GM23338 (cell line): ENCODE data around the gene GAA. TPM values are rescaled to one million over a fixed set of nuclear protein-coding genes. Genes with fewer than 3 reads are reported as not detected.

Experiments
- ATAC-seq: fragments of 200-7000 bp; cut with Tn5 transposase; 3 replicates; pipeline ENCODE4 v1.9.1; 2020
- DNase-seq: peaks from one replicate; pipeline ENCODE4 v3.0.0-alpha.2; 2015; ENCODE audit warnings: low spot score
- H2AFZ ChIP-seq: fragments of 200-600 bp; sonication (generic); 2 replicates; pipeline ENCODE4 v1.8.0; 2016; ENCODE audit warnings: antibody characterized with exemption, mild to moderate bottlenecking, moderate library complexity
- H3F3A ChIP-seq: fragments of 200-600 bp; sonication (generic); replicated peaks from 2 replicates; pipeline ENCODE4 v1.8.0; 2017; ENCODE audit warnings: antibody characterized with exemption, mixed run types, low read depth
- H3K27ac ChIP-seq: fragments of 200-600 bp; sonication (generic); 2 replicates; pipeline ENCODE4 v1.6.1; 2016; ENCODE audit warnings: low read depth
- H3K27me3 ChIP-seq: fragments of 200-600 bp; sonication (generic); 2 replicates; pipeline ENCODE4 v1.8.0; 2016; ENCODE audit warnings: mild to moderate bottlenecking, mixed run types, moderate library complexity; ENCODE audit not compliant: insufficient read depth
- H3K36me3 ChIP-seq: fragments of 200-600 bp; sonication (generic); 2 replicates; pipeline ENCODE4 v1.8.0; 2016; ENCODE audit warnings: mild to moderate bottlenecking; ENCODE audit not compliant: insufficient read depth
- H3K4me1 ChIP-seq: fragments of 200-600 bp; sonication (generic); 2 replicates; pipeline ENCODE4 v1.8.0; 2016; ENCODE audit warnings: mild to moderate bottlenecking, moderate library complexity; ENCODE audit not compliant: insufficient read depth
- H3K4me2 ChIP-seq: fragments of 200-600 bp; sonication (generic); 2 replicates; pipeline ENCODE4 v1.7.1; 2017; ENCODE audit warnings: mixed run types
- H3K4me3 ChIP-seq: fragments of 200-600 bp; sonication (generic); 2 replicates; pipeline ENCODE4 v1.6.1; 2016; ENCODE audit warnings: mixed run types
- H3K79me2 ChIP-seq: fragments of 200-600 bp; sonication (generic); replicated peaks from 2 replicates; pipeline ENCODE4 v1.8.0; 2017; ENCODE audit warnings: mild to moderate bottlenecking; ENCODE audit not compliant: insufficient read depth
- H3K9me2 ChIP-seq: fragments of 200-600 bp; sonication (generic); 2 replicates; pipeline ENCODE4 v1.8.0; 2017; ENCODE audit not compliant: insufficient read depth
- H4K20me1 ChIP-seq: fragments of 200-600 bp; sonication (generic); replicated peaks from 2 replicates; pipeline ENCODE4 v1.8.0; 2017; ENCODE audit warnings: mild to moderate bottlenecking; ENCODE audit not compliant: insufficient read depth
- H3K27ac Mint-ChIP-seq: 2 replicates; pipeline ENCODE4 v1.8.0; 2020; ENCODE audit warnings: inconsistent platforms, mild to moderate bottlenecking, moderate library complexity, mixed read lengths
- H3K27me3 Mint-ChIP-seq: 3 replicates; pipeline ENCODE4 v1.8.0; 2022; ENCODE audit warnings: low read depth, mild to moderate bottlenecking, moderate library complexity, mixed read lengths, inconsistent platforms; ENCODE audit not compliant: insufficient read depth, poor library complexity
- H3K36me3 Mint-ChIP-seq: 3 replicates; pipeline ENCODE4 v1.8.0; 2021; ENCODE audit warnings: low read depth, mild to moderate bottlenecking, inconsistent platforms, moderate library complexity, mixed read lengths
- H3K4me1 Mint-ChIP-seq: 3 replicates; pipeline ENCODE4 v1.8.0; 2020; ENCODE audit warnings: mild to moderate bottlenecking, inconsistent platforms, mixed read lengths
- H3K4me3 Mint-ChIP-seq: 3 replicates; pipeline ENCODE4 v1.8.0; 2021; ENCODE audit warnings: moderate library complexity, mild to moderate bottlenecking, inconsistent platforms, mixed read lengths
- H3K9me3 Mint-ChIP-seq: 3 replicates; pipeline ENCODE4 v1.8.0; 2020; ENCODE audit warnings: moderate library complexity, mild to moderate bottlenecking, inconsistent platforms, mixed read lengths
- CREB1 ChIP-seq: fragments of 250-450 bp; sonication (Bioruptor Pico); IDR thresholded peaks from 2 replicates; pipeline ENCODE4 v1.5.0; 2020; ENCODE audit warnings: low read depth, mild to moderate bottlenecking, moderate library complexity
- EZH2 ChIP-seq: fragments of 200-600 bp; sonication (generic); IDR thresholded peaks from one replicate; pipeline ENCODE4 v1.8.0; 2017; ENCODE audit warnings: antibody characterized with exemption, mild to moderate bottlenecking, low read depth; ENCODE audit not compliant: unreplicated experiment
- EZH2phosphoT487 ChIP-seq: fragments of 200-600 bp; sonication (generic); IDR thresholded peaks from one replicate; pipeline ENCODE4 v1.8.1; 2018; ENCODE audit warnings: antibody characterized with exemption; ENCODE audit not compliant: unreplicated experiment
- JUNB ChIP-seq: IDR thresholded peaks from one replicate; pipeline ENCODE4 v1.6.1; 2016; ENCODE audit warnings: antibody characterized with exemption; ENCODE audit not compliant: unreplicated experiment
- NANOG ChIP-seq: IDR thresholded peaks from 2 replicates; pipeline ENCODE4 v1.6.1; 2016; ENCODE audit warnings: antibody characterized with exemption, borderline replicate concordance
- POLR2AphosphoS5 ChIP-seq: IDR thresholded peaks from 2 replicates; pipeline ENCODE4 v1.6.1; 2016; ENCODE audit warnings: antibody characterized with exemption, low read depth
- STAT1 ChIP-seq: IDR thresholded peaks from one replicate; pipeline ENCODE4 v1.6.1; 2016; ENCODE audit warnings: antibody characterized with exemption; ENCODE audit not compliant: unreplicated experiment
- ZNF114 ChIP-seq: fragments of 250-450 bp; sonication (Bioruptor Pico); IDR thresholded peaks from 2 replicates; pipeline ENCODE4 v1.5.0; 2020; ENCODE audit warnings: mild to moderate bottlenecking, moderate library complexity
- ZNF331 ChIP-seq: fragments of 250-450 bp; sonication (Bioruptor Pico); IDR thresholded peaks from 2 replicates; pipeline ENCODE4 v1.5.0; 2020; ENCODE audit warnings: low read depth, mild to moderate bottlenecking, moderate library complexity
- polyA plus RNA-seq: library from polyadenylated mRNA; unstranded; fragments of >200 nt; fragmentation: Nextera tagmentation; extraction: Ambion mirVana; gene quantifications from 2 replicates; pipeline ENCODE4 v1.2.1, GENCODE V29; 2016
- total RNA-seq: library from RNA; depleted of rRNA; stranded (reverse); fragments of >200 nt; shearing (Covaris generic); gene quantifications from 2 replicates; pipeline ENCODE4 v1.2.3, GENCODE V29; 2014
- TF ChIP-seq, protein P1 (sequence below): IDR thresholded peaks from 2 replicates; pipeline ENCODE4 v1.6.1; 2016; ENCODE audit warnings: antibody characterized with exemption
- TF ChIP-seq, protein P2 (sequence below): fragments of 250-450 bp; sonication (Bioruptor Pico); IDR thresholded peaks from 2 replicates; pipeline ENCODE4 v1.5.0; 2020; ENCODE audit warnings: mild to moderate bottlenecking, moderate library complexity
- TF ChIP-seq, protein P3 (sequence below), 2 experiments: fragments of 200-600 bp in 1 of 2; sonication (generic) in 1 of 2; conservative IDR thresholded peaks; 2 replicates each; pipeline versions ENCODE4 v1.5.1 to v1.6.1; 2016 to 2017; ENCODE audit warnings: antibody characterized with exemption in 2 of 2, low read depth in 2 of 2, mild to moderate bottlenecking in 2 of 2, moderate library complexity in 1 of 2
- TF ChIP-seq, protein P4 (sequence below): IDR thresholded peaks from one replicate; pipeline ENCODE4 v1.6.1; 2018; ENCODE audit warnings: antibody characterized with exemption; ENCODE audit not compliant: unreplicated experiment

The GAA gene
- total and polyA plus RNA-seq, 2 experiments from 2014 or later, result 72.5 to 98.1 TPM

DNA sequence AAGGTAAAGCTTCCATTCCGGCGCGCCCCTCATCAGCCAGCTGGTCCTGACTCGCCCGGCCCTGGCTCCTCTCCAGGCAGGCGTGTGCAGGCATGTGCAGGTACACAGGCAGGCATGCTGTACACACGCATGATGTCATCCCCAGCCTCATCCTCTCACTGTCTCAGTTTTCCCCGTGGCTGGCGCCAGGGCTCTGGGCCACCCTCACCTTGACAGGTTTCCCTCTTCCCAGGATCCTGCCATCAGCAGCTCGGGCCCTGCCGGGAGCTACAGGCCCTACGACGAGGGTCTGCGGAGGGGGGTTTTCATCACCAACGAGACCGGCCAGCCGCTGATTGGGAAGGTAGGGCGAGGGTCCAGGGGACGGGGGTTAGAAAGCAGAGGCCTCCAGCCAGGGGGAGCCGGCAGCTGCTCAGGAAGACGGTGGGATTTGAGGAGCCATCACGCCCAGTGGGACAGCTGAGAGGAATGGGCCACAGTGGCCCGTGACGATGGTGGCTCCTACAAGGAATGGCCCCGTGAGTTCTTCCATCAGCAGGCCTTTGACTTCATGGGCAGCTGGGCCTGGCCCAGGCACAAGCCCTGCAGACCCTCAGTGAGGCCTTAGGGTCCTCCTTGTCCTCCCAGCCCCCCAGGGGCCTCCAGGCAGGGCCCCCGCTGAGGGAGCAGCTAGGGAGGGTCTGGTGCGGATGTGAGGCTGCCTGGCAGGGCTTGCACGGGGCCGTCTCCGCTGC, 8.5 kb downstream of the GAA start:
- Mint-ChIP-seq H3K4me1 (peaks cover 14% of the 10 kb centered on the region), H3K27ac (no peak overlapping the region), H3K36me3 (peaks cover 14% of the 10 kb centered on the region), H3K27me3 (peaks cover 2% of the 10 kb centered on the region), H3K9me3 (no peaks in the 10 kb centered on the region; the same call in 2 of the 3 replicates), H3K4me3 (no peak overlapping the region)
- ATAC-seq (no peak), DNase-seq (no peak)
- Histone ChIP-seq H2AFZ (no peak overlapping the region), H3K4me2 (no peak overlapping the region), H3K27ac (no peak overlapping the region), H3K9me2 (no peaks in the 10 kb centered on the region), H3F3A (0 out of 2 replicates have a peak, but pooled peaks cover 5% of the 10 kb centered on the region), H3K36me3 (no peaks in the 10 kb centered on the region), H4K20me1 (no peaks in the 10 kb centered on the region), H3K4me3 (no peak overlapping the region), H3K27me3 (no peaks in the 10 kb centered on the region), H3K79me2 (no peaks in the 10 kb centered on the region), H3K4me1 (peaks cover 3% of the 10 kb centered on the region; the same call in 1 of the 2 replicates)
- TF ChIP-seq EZH2phosphoT487, result no peak
- TF ChIP-seq, protein P1, sequence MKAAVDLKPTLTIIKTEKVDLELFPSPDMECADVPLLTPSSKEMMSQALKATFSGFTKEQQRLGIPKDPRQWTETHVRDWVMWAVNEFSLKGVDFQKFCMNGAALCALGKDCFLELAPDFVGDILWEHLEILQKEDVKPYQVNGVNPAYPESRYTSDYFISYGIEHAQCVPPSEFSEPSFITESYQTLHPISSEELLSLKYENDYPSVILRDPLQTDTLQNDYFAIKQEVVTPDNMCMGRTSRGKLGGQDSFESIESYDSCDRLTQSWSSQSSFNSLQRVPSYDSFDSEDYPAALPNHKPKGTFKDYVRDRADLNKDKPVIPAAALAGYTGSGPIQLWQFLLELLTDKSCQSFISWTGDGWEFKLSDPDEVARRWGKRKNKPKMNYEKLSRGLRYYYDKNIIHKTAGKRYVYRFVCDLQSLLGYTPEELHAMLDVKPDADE, result no peak
- TF ChIP-seq EZH2, result no peak
- TF ChIP-seq STAT1, result no peak
- TF ChIP-seq CREB1 (CRISPR knock-in tag), result no peak
- no peak for TF ChIP-seq POLR2AphosphoS5
- TF ChIP-seq, protein P2, sequence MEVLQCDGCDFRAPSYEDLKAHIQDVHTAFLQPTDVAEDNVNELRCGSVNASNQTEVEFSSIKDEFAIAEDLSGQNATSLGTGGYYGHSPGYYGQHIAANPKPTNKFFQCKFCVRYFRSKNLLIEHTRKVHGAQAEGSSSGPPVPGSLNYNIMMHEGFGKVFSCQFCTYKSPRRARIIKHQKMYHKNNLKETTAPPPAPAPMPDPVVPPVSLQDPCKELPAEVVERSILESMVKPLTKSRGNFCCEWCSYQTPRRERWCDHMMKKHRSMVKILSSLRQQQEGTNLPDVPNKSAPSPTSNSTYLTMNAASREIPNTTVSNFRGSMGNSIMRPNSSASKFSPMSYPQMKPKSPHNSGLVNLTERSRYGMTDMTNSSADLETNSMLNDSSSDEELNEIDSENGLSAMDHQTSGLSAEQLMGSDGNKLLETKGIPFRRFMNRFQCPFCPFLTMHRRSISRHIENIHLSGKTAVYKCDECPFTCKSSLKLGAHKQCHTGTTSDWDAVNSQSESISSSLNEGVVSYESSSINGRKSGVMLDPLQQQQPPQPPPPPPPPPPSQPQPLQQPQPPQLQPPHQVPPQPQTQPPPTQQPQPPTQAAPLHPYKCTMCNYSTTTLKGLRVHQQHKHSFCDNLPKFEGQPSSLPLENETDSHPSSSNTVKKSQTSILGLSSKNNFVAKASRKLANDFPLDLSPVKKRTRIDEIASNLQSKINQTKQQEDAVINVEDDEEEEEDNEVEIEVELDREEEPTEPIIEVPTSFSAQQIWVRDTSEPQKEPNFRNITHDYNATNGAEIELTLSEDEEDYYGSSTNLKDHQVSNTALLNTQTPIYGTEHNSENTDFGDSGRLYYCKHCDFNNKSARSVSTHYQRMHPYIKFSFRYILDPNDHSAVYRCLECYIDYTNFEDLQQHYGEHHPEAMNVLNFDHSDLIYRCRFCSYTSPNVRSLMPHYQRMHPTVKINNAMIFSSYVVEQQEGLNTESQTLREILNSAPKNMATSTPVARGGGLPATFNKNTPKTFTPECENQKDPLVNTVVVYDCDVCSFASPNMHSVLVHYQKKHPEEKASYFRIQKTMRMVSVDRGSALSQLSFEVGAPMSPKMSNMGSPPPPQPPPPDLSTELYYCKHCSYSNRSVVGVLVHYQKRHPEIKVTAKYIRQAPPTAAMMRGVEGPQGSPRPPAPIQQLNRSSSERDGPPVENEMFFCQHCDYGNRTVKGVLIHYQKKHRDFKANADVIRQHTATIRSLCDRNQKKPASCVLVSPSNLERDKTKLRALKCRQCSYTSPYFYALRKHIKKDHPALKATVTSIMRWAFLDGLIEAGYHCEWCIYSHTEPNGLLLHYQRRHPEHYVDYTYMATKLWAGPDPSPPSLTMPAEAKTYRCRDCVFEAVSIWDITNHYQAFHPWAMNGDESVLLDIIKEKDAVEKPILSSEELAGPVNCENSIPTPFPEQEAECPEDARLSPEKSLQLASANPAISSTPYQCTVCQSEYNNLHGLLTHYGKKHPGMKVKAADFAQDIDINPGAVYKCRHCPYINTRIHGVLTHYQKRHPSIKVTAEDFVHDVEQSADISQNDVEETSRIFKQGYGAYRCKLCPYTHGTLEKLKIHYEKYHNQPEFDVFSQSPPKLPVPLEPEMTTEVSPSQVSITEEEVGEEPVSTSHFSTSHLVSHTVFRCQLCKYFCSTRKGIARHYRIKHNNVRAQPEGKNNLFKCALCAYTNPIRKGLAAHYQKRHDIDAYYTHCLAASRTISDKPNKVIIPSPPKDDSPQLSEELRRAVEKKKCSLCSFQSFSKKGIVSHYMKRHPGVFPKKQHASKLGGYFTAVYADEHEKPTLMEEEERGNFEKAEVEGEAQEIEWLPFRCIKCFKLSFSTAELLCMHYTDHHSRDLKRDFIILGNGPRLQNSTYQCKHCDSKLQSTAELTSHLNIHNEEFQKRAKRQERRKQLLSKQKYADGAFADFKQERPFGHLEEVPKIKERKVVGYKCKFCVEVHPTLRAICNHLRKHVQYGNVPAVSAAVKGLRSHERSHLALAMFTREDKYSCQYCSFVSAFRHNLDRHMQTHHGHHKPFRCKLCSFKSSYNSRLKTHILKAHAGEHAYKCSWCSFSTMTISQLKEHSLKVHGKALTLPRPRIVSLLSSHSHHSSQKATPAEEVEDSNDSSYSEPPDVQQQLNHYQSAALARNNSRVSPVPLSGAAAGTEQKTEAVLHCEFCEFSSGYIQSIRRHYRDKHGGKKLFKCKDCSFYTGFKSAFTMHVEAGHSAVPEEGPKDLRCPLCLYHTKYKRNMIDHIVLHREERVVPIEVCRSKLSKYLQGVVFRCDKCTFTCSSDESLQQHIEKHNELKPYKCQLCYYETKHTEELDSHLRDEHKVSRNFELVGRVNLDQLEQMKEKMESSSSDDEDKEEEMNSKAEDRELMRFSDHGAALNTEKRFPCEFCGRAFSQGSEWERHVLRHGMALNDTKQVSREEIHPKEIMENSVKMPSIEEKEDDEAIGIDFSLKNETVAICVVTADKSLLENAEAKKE (CRISPR knock-in tag), result no peak
- TF ChIP-seq, protein P3, sequence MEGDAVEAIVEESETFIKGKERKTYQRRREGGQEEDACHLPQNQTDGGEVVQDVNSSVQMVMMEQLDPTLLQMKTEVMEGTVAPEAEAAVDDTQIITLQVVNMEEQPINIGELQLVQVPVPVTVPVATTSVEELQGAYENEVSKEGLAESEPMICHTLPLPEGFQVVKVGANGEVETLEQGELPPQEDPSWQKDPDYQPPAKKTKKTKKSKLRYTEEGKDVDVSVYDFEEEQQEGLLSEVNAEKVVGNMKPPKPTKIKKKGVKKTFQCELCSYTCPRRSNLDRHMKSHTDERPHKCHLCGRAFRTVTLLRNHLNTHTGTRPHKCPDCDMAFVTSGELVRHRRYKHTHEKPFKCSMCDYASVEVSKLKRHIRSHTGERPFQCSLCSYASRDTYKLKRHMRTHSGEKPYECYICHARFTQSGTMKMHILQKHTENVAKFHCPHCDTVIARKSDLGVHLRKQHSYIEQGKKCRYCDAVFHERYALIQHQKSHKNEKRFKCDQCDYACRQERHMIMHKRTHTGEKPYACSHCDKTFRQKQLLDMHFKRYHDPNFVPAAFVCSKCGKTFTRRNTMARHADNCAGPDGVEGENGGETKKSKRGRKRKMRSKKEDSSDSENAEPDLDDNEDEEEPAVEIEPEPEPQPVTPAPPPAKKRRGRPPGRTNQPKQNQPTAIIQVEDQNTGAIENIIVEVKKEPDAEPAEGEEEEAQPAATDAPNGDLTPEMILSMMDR (conservative IDR thresholded peaks at IDR 0.05; ENCODE audit: low read depth in 2 of 2), result no peak
- no peak for TF ChIP-seq ZNF331 (CRISPR knock-in tag)
- TF ChIP-seq ZNF114 (CRISPR knock-in tag), result no peak
- no peak for TF ChIP-seq NANOG
- no peak for TF ChIP-seq JUNB
- TF ChIP-seq, protein P4, sequence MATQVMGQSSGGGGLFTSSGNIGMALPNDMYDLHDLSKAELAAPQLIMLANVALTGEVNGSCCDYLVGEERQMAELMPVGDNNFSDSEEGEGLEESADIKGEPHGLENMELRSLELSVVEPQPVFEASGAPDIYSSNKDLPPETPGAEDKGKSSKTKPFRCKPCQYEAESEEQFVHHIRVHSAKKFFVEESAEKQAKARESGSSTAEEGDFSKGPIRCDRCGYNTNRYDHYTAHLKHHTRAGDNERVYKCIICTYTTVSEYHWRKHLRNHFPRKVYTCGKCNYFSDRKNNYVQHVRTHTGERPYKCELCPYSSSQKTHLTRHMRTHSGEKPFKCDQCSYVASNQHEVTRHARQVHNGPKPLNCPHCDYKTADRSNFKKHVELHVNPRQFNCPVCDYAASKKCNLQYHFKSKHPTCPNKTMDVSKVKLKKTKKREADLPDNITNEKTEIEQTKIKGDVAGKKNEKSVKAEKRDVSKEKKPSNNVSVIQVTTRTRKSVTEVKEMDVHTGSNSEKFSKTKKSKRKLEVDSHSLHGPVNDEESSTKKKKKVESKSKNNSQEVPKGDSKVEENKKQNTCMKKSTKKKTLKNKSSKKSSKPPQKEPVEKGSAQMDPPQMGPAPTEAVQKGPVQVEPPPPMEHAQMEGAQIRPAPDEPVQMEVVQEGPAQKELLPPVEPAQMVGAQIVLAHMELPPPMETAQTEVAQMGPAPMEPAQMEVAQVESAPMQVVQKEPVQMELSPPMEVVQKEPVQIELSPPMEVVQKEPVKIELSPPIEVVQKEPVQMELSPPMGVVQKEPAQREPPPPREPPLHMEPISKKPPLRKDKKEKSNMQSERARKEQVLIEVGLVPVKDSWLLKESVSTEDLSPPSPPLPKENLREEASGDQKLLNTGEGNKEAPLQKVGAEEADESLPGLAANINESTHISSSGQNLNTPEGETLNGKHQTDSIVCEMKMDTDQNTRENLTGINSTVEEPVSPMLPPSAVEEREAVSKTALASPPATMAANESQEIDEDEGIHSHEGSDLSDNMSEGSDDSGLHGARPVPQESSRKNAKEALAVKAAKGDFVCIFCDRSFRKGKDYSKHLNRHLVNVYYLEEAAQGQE, result no peak
